GM23338 (cell line): ENCODE data around the gene DDB1. TPM values are rescaled to one million over a fixed set of nuclear protein-coding genes. Genes with fewer than 3 reads are reported as not detected.

Source experiments
- ATAC-seq: fragments of 200-7000 bp; cut with Tn5 transposase; 3 replicates; pipeline ENCODE4 v1.9.1; 2020
- DNase-seq: peaks from one replicate; pipeline ENCODE4 v3.0.0-alpha.2; 2015; ENCODE audit warnings: low spot score
- H2AFZ ChIP-seq: fragments of 200-600 bp; sonication (generic); 2 replicates; pipeline ENCODE4 v1.8.0; 2016; ENCODE audit warnings: antibody characterized with exemption, mild to moderate bottlenecking, moderate library complexity
- H3F3A ChIP-seq: fragments of 200-600 bp; sonication (generic); replicated peaks from 2 replicates; pipeline ENCODE4 v1.8.0; 2017; ENCODE audit warnings: antibody characterized with exemption, mixed run types, low read depth
- H3K27ac ChIP-seq: fragments of 200-600 bp; sonication (generic); 2 replicates; pipeline ENCODE4 v1.6.1; 2016; ENCODE audit warnings: low read depth
- H3K27me3 ChIP-seq: fragments of 200-600 bp; sonication (generic); 2 replicates; pipeline ENCODE4 v1.8.0; 2016; ENCODE audit warnings: mild to moderate bottlenecking, mixed run types, moderate library complexity; ENCODE audit not compliant: insufficient read depth
- H3K36me3 ChIP-seq: fragments of 200-600 bp; sonication (generic); 2 replicates; pipeline ENCODE4 v1.8.0; 2016; ENCODE audit warnings: mild to moderate bottlenecking; ENCODE audit not compliant: insufficient read depth
- H3K4me1 ChIP-seq: fragments of 200-600 bp; sonication (generic); 2 replicates; pipeline ENCODE4 v1.8.0; 2016; ENCODE audit warnings: mild to moderate bottlenecking, moderate library complexity; ENCODE audit not compliant: insufficient read depth
- H3K4me2 ChIP-seq: fragments of 200-600 bp; sonication (generic); 2 replicates; pipeline ENCODE4 v1.7.1; 2017; ENCODE audit warnings: mixed run types
- H3K4me3 ChIP-seq: fragments of 200-600 bp; sonication (generic); 2 replicates; pipeline ENCODE4 v1.6.1; 2016; ENCODE audit warnings: mixed run types
- H3K79me2 ChIP-seq: fragments of 200-600 bp; sonication (generic); replicated peaks from 2 replicates; pipeline ENCODE4 v1.8.0; 2017; ENCODE audit warnings: mild to moderate bottlenecking; ENCODE audit not compliant: insufficient read depth
- H3K9me2 ChIP-seq: fragments of 200-600 bp; sonication (generic); 2 replicates; pipeline ENCODE4 v1.8.0; 2017; ENCODE audit not compliant: insufficient read depth
- H4K20me1 ChIP-seq: fragments of 200-600 bp; sonication (generic); replicated peaks from 2 replicates; pipeline ENCODE4 v1.8.0; 2017; ENCODE audit warnings: mild to moderate bottlenecking; ENCODE audit not compliant: insufficient read depth
- H3K27ac Mint-ChIP-seq: 2 replicates; pipeline ENCODE4 v1.8.0; 2020; ENCODE audit warnings: inconsistent platforms, mild to moderate bottlenecking, moderate library complexity, mixed read lengths
- H3K27me3 Mint-ChIP-seq: 3 replicates; pipeline ENCODE4 v1.8.0; 2022; ENCODE audit warnings: low read depth, mild to moderate bottlenecking, moderate library complexity, mixed read lengths, inconsistent platforms; ENCODE audit not compliant: insufficient read depth, poor library complexity
- H3K36me3 Mint-ChIP-seq: 3 replicates; pipeline ENCODE4 v1.8.0; 2021; ENCODE audit warnings: low read depth, mild to moderate bottlenecking, inconsistent platforms, moderate library complexity, mixed read lengths
- H3K4me1 Mint-ChIP-seq: 3 replicates; pipeline ENCODE4 v1.8.0; 2020; ENCODE audit warnings: mild to moderate bottlenecking, inconsistent platforms, mixed read lengths
- H3K4me3 Mint-ChIP-seq: 3 replicates; pipeline ENCODE4 v1.8.0; 2021; ENCODE audit warnings: moderate library complexity, mild to moderate bottlenecking, inconsistent platforms, mixed read lengths
- H3K9me3 Mint-ChIP-seq: 3 replicates; pipeline ENCODE4 v1.8.0; 2020; ENCODE audit warnings: moderate library complexity, mild to moderate bottlenecking, inconsistent platforms, mixed read lengths
- CREB1 ChIP-seq: fragments of 250-450 bp; sonication (Bioruptor Pico); IDR thresholded peaks from 2 replicates; pipeline ENCODE4 v1.5.0; 2020; ENCODE audit warnings: low read depth, mild to moderate bottlenecking, moderate library complexity
- ETS1 ChIP-seq: IDR thresholded peaks from 2 replicates; pipeline ENCODE4 v1.6.1; 2016; ENCODE audit warnings: antibody characterized with exemption
- EZH2phosphoT487 ChIP-seq: fragments of 200-600 bp; sonication (generic); IDR thresholded peaks from one replicate; pipeline ENCODE4 v1.8.1; 2018; ENCODE audit warnings: antibody characterized with exemption; ENCODE audit not compliant: unreplicated experiment
- JUNB ChIP-seq: IDR thresholded peaks from one replicate; pipeline ENCODE4 v1.6.1; 2016; ENCODE audit warnings: antibody characterized with exemption; ENCODE audit not compliant: unreplicated experiment
- NANOG ChIP-seq: IDR thresholded peaks from 2 replicates; pipeline ENCODE4 v1.6.1; 2016; ENCODE audit warnings: antibody characterized with exemption, borderline replicate concordance
- POLR2AphosphoS5 ChIP-seq: IDR thresholded peaks from 2 replicates; pipeline ENCODE4 v1.6.1; 2016; ENCODE audit warnings: antibody characterized with exemption, low read depth
- ZNF331 ChIP-seq: fragments of 250-450 bp; sonication (Bioruptor Pico); IDR thresholded peaks from 2 replicates; pipeline ENCODE4 v1.5.0; 2020; ENCODE audit warnings: low read depth, mild to moderate bottlenecking, moderate library complexity
- ZNF462 ChIP-seq: fragments of 250-450 bp; sonication (Bioruptor Pico); IDR thresholded peaks from 2 replicates; pipeline ENCODE4 v1.5.0; 2020; ENCODE audit warnings: mild to moderate bottlenecking, moderate library complexity
- polyA plus RNA-seq: library from polyadenylated mRNA; unstranded; fragments of >200 nt; fragmentation: Nextera tagmentation; extraction: Ambion mirVana; gene quantifications from 2 replicates; pipeline ENCODE4 v1.2.1, GENCODE V29; 2016
- total RNA-seq: library from RNA; depleted of rRNA; stranded (reverse); fragments of >200 nt; shearing (Covaris generic); gene quantifications from 2 replicates; pipeline ENCODE4 v1.2.3, GENCODE V29; 2014
- TF ChIP-seq, protein P1 (sequence below), 2 experiments: fragments of 200-600 bp in 1 of 2; sonication (generic) in 1 of 2; conservative IDR thresholded peaks; 2 replicates each; pipeline versions ENCODE4 v1.5.1 to v1.6.1; 2016 to 2017; ENCODE audit warnings: antibody characterized with exemption in 2 of 2, low read depth in 2 of 2, mild to moderate bottlenecking in 2 of 2, moderate library complexity in 1 of 2

DDB1 gene
- total and polyA plus RNA-seq, 2 experiments from 2014 or later, result 102 to 282 TPM

DNA sequence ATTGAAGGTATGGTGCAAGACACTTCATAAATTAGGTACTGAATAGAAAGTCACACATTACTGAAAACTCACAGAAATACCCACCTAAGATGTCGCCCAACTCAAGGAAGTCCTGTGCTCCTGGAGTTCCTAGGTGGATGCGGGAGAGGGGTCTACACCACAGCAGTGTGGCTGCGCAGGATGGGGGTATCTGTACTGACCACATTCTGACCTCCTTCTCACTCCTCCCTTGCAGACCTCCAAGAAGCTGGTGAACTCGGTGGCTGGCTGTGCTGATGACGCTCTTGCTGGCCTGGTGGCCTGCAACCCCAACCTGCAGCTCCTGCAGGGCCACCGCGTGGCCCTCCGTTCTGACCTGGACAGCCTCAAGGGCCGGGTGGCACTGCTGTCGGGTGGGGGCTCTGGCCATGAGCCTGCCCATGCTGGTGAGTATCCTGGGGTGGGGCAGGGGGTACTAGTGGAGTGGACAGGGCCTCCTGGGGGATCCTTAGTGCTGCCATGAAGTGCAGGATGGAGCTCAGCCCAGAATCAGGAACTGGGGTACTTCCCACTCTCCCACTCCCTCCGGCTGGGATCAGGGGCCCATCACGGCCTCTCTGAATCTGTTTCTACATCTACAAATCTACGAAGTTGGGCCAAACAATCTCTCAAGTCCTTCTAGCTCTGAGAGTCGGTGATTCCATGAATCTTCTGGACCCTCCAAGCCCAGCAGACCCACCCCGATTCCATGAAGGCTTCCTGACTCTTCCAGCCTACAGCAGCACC is 5.0 kb upstream of the DDB1 start:
- Histone ChIP-seq H3K79me2 (peaks cover under 1% of the 10 kb centered on the region; the same call in 1 of the 2 replicates), H3K36me3 (no peaks in the 10 kb centered on the region), H4K20me1 (no peaks in the 10 kb centered on the region), H2AFZ (no peak overlapping the region), H3K27ac (no peak overlapping the region), H3K27me3 (no peaks in the 10 kb centered on the region), H3F3A (peaks cover 28% of the 10 kb centered on the region), H3K4me1 (peaks cover 11% of the 10 kb centered on the region; the same call in 1 of the 2 replicates), H3K9me2 (no peaks in the 10 kb centered on the region), H3K4me2 (no peak overlapping the region), H3K4me3 (no peak overlapping the region)
- Mint-ChIP-seq H3K27me3 (peaks cover 12% of the 10 kb centered on the region), H3K4me3 (no peak overlapping the region), H3K27ac (no peak overlapping the region), H3K9me3 (no peaks in the 10 kb centered on the region), H3K4me1 (peaks cover 25% of the 10 kb centered on the region; the same call in 2 of the 3 replicates), H3K36me3 (peaks cover 10% of the 10 kb centered on the region; the same call in 2 of the 3 replicates)
- TF ChIP-seq ZNF462 (CRISPR knock-in tag), result no peak
- DNase-seq (no peak), ATAC-seq (no peak)

DNA sequence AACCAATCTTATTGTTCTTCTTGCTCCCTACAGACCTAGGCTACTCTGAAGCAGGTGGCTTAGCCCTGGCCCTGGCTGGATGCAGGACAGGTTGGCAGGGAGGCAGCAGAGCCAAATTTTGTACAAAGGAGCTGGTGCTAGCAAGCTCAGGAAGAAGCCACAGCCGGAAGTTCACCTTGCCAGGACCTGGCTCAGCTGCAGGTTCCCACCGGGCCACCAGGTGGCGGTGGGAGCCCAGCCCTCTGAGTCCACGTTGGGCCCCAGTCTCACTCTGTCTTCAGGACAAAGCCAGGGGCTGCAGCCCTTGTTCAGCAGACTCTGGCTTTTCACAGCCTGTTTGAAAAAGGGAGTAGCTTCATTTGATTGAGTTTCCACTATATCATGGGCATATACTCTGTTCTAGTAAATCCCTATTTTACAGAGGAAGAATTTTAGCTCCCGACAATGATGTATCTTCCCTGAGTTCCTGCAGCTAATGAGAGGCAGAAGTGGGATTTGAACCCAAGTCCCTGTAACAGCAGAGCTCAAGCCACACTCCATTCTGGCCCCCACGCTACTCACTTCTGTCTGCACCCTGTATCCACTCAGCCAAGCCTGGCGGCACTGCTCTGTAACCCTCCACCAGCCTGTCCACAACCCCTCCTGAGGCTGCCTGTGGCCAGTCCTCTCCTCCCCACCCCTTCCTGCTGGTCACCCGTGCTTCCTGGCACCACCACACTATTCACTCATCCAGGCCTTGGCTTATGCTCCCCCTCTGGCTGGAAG is 3.4 kb upstream of the DDB1 start:
- H3K27ac ChIP-seq, result peak overlapping the region; percentile 87
- peaks cover 15% of the 10 kb centered on the region for H3K36me3 Mint-ChIP-seq
- H3K4me2 ChIP-seq, result peak overlapping the region; percentile 12; the same call in 1 of the 2 replicates
- no peaks in the 10 kb centered on the region for H3K36me3 ChIP-seq
- peaks cover 17% of the 10 kb centered on the region for H3K27me3 Mint-ChIP-seq
- peaks cover 34% of the 10 kb centered on the region for H3K4me1 Mint-ChIP-seq
- DNase-seq (peak; percentile 93), ATAC-seq (peak; percentile 66)
- peaks cover 15% of the 10 kb centered on the region for H3K79me2 ChIP-seq
- peak overlapping the region; percentile 94 for H2AFZ ChIP-seq
- H3K4me3 ChIP-seq, result no peak overlapping the region
- H3K27ac Mint-ChIP-seq, result peak overlapping the region; percentile 90
- no peaks in the 10 kb centered on the region for H3K27me3 ChIP-seq
- TF ChIP-seq JUNB (no peak), ZNF331 (CRISPR knock-in tag) (no peak), EZH2phosphoT487 (no peak), NANOG (no peak), POLR2AphosphoS5 (no peak), ETS1 (no peak), CREB1 (0 out of 2 replicates have a peak, but pooled peaks have one; percentile 38)
- TF ChIP-seq, protein P1, sequence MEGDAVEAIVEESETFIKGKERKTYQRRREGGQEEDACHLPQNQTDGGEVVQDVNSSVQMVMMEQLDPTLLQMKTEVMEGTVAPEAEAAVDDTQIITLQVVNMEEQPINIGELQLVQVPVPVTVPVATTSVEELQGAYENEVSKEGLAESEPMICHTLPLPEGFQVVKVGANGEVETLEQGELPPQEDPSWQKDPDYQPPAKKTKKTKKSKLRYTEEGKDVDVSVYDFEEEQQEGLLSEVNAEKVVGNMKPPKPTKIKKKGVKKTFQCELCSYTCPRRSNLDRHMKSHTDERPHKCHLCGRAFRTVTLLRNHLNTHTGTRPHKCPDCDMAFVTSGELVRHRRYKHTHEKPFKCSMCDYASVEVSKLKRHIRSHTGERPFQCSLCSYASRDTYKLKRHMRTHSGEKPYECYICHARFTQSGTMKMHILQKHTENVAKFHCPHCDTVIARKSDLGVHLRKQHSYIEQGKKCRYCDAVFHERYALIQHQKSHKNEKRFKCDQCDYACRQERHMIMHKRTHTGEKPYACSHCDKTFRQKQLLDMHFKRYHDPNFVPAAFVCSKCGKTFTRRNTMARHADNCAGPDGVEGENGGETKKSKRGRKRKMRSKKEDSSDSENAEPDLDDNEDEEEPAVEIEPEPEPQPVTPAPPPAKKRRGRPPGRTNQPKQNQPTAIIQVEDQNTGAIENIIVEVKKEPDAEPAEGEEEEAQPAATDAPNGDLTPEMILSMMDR (conservative IDR thresholded peaks at IDR 0.05; ENCODE audit: low read depth in 2 of 2), result peak; percentile 90 to 95
- H3K9me2 ChIP-seq, result no peaks in the 10 kb centered on the region
- H3F3A ChIP-seq, result peaks cover 33% of the 10 kb centered on the region
- peaks cover 8% of the 10 kb centered on the region for H4K20me1 ChIP-seq
- H3K9me3 Mint-ChIP-seq, result no peaks in the 10 kb centered on the region
- peaks cover 19% of the 10 kb centered on the region for H3K4me1 ChIP-seq
- no peak overlapping the region for H3K4me3 Mint-ChIP-seq
